Measurements from ENCODE around the gene HECW1. TPM values are rescaled to one million over a fixed set of nuclear protein-coding genes. Genes with fewer than 3 reads are reported as not detected.

HECW1 gene
- total RNA-seq, 1 donor from 2014 or later = 68.7 TPM

DNA sequence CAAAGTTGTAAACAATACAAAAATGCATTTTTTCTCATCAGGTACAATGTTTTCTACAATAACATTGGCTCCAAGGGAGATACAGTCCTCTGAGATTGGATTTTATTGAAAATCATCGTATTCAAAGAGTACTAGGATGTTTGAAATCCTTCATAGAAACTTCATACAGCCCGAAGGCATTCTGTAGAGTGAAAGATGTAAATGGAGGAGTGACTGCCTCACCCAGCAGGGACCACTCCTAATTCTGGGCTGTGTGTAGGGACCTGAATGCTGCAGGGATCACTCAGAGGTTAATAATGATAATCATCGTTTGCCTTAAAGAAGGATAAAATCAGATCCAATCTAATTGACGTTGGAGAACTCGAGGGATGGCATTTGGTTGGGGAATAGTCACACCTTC is 198.6 kb downstream of the HECW1 start:
- H3K4me1 Mint-ChIP-seq (ENCODE audit: low read depth, unreplicated experiment) = peaks cover 5% of the 10 kb centered on the region
- no peaks in the 10 kb centered on the region for H3K9me3 Mint-ChIP-seq (ENCODE audit: unreplicated experiment)
- H3K36me3 Mint-ChIP-seq (ENCODE audit: unreplicated experiment) = no peaks in the 10 kb centered on the region
- peaks cover 2% of the 10 kb centered on the region for H3K27me3 Mint-ChIP-seq (ENCODE audit: unreplicated experiment)
- H3K27ac Mint-ChIP-seq (ENCODE audit: unreplicated experiment) = no peak overlapping the region
- no peak overlapping the region for H3K4me3 Mint-ChIP-seq (ENCODE audit: unreplicated experiment)
- TF ChIP-seq, protein P1, sequence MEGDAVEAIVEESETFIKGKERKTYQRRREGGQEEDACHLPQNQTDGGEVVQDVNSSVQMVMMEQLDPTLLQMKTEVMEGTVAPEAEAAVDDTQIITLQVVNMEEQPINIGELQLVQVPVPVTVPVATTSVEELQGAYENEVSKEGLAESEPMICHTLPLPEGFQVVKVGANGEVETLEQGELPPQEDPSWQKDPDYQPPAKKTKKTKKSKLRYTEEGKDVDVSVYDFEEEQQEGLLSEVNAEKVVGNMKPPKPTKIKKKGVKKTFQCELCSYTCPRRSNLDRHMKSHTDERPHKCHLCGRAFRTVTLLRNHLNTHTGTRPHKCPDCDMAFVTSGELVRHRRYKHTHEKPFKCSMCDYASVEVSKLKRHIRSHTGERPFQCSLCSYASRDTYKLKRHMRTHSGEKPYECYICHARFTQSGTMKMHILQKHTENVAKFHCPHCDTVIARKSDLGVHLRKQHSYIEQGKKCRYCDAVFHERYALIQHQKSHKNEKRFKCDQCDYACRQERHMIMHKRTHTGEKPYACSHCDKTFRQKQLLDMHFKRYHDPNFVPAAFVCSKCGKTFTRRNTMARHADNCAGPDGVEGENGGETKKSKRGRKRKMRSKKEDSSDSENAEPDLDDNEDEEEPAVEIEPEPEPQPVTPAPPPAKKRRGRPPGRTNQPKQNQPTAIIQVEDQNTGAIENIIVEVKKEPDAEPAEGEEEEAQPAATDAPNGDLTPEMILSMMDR (IDR thresholded peaks at IDR 0.05; ENCODE audit: partially characterized antibody, unreplicated experiment) = no peak
- DNase-seq = no peak

DNA sequence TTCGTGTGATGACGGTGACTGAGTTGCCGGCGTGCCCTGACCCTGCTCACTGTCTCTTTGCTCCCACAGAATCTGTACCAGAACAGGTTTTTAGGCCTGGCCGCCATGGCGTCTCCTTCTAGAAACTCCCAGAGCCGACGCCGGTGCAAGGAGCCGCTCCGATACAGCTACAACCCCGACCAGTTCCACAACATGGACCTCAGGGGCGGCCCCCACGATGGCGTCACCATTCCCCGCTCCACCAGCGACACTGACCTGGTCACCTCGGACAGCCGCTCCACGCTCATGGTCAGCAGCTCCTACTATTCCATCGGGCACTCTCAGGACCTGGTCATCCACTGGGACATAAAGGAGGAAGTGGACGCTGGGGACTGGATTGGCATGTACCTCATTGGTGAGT is 199.2 kb downstream of the HECW1 start:
- Mint-ChIP-seq H3K4me1 (ENCODE audit: low read depth, unreplicated experiment) (peaks cover 5% of the 10 kb centered on the region), H3K27ac (ENCODE audit: unreplicated experiment) (no peak overlapping the region)

DNA sequence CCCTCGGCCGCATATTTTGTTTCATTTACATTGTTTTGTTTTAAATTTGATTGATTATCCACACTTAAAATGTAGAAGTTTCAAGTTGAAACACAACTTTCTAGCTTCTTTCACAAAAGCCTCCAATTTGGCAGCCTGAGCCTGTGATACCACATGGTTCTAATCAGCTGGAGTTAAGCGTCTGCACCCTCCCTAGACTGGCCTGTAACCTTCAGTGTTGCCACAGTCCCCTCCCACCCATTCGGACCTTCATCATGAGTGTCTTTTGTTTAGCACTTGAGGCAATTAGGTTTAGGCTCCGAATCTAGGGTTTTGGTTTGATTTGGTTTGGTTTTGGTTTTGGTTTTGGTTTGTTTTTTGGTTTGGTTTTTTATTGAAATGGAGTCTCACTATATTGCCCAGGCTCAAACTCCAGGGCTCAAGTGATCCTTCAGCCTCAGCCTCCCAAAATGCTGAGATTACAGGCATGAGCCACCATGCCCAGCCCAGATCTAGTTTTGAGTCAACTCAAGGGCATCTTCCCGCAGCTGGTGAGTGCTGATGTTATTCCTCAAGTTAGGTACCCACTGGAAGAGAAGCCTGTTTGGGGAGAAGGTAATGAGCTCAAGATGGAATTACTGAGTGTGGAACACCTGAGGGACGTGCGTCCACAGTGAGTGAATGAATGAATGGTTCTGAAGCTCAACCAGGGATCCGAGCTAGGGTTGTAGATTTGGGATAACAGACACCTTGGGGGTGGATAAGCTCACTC is 201.4 kb downstream of the HECW1 start:
- no peak overlapping the region for H3K4me3 Mint-ChIP-seq (ENCODE audit: unreplicated experiment)
- H3K27ac Mint-ChIP-seq (ENCODE audit: unreplicated experiment) = no peak overlapping the region
- H3K36me3 Mint-ChIP-seq (ENCODE audit: unreplicated experiment) = no peaks in the 10 kb centered on the region
- H3K9me3 Mint-ChIP-seq (ENCODE audit: unreplicated experiment) = peaks cover 2% of the 10 kb centered on the region
- H3K4me1 Mint-ChIP-seq (ENCODE audit: low read depth, unreplicated experiment) = peaks cover 3% of the 10 kb centered on the region
- TF ChIP-seq, protein P1 (IDR thresholded peaks at IDR 0.05; ENCODE audit: partially characterized antibody, unreplicated experiment) = no peak
- peaks cover 2% of the 10 kb centered on the region for H3K27me3 Mint-ChIP-seq (ENCODE audit: unreplicated experiment)
- no peak for DNase-seq

More for the DNA sequence above, 199.2 kb downstream of the HECW1 start:
- Mint-ChIP-seq H3K4me3 (ENCODE audit: unreplicated experiment) (no peak overlapping the region), H3K9me3 (ENCODE audit: unreplicated experiment) (no peaks in the 10 kb centered on the region), H3K36me3 (ENCODE audit: unreplicated experiment) (no peaks in the 10 kb centered on the region), H3K27me3 (ENCODE audit: unreplicated experiment) (peaks cover 2% of the 10 kb centered on the region)
- TF ChIP-seq, protein P1 (IDR thresholded peaks at IDR 0.05; ENCODE audit: partially characterized antibody, unreplicated experiment) = no peak
- DNase-seq = no peak

DNA sequence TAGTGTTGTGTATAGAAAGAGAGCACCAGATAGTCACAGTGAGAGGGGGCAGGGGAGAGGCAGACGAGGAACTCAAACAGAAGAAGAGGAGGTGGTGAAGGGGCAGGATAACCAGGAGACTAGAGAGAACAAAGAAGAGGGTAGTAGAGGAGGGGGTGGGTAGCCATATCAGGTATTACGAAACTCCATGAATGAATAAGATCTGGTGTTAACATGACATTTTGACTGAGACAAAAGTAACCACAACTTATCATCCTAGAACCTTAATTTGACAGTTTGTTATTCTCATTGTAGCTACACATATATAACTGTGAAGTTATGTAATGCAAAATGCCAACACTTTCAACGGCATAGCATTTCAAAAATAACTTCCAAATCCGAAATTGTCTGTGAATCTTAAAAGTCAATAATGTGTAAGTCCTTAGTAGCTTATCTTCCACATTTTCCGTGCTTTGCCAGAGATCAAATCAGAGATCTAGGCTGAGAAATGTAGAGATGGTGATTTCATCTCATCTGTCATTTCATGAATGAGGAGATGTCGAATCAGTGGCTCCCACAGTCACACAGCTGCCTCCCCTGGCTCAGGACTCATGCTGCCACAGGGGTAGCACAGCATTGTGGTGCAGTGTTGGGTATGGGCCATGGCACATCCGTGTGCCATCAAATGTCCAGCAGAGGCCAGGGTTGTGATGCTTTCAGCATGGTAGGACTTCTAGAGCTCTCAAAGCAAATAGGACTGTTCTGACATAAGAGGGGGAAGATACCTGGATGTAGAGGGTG is 202.1 kb downstream of the HECW1 start:
- TF ChIP-seq, protein P1 (IDR thresholded peaks at IDR 0.05; ENCODE audit: partially characterized antibody, unreplicated experiment) = no peak
- H3K4me1 Mint-ChIP-seq (ENCODE audit: low read depth, unreplicated experiment) = peaks cover 3% of the 10 kb centered on the region
- no peak for DNase-seq
- no peak overlapping the region for H3K27ac Mint-ChIP-seq (ENCODE audit: unreplicated experiment)
- H3K27me3 Mint-ChIP-seq (ENCODE audit: unreplicated experiment) = peaks cover 2% of the 10 kb centered on the region
- H3K4me3 Mint-ChIP-seq (ENCODE audit: unreplicated experiment) = no peak overlapping the region
- no peaks in the 10 kb centered on the region for H3K36me3 Mint-ChIP-seq (ENCODE audit: unreplicated experiment)
- H3K9me3 Mint-ChIP-seq (ENCODE audit: unreplicated experiment) = peaks cover 2% of the 10 kb centered on the region

DNA sequence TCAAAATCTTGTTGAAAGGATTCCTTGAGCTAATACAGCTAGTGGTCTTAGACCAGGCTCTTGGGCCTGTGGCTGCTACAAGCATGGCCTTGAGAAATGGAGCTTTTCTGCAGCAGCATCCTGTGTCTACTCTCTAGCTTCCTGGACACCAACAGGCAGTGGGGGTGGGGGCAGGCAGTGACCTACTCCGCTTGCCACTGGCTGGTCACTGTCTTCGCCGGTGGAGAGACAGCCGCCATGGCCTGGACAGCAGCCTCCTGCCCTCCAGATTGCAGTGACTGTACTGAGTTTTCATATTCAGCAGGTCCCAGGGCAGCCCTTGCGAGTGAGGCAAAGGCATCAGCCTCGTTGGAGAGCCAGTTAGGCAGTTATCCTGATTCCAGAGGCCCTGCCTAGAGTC is 204.6 kb downstream of the HECW1 start:
- TF ChIP-seq, protein P1 (IDR thresholded peaks at IDR 0.05; ENCODE audit: partially characterized antibody, unreplicated experiment) = no peak
- peaks cover 2% of the 10 kb centered on the region for H3K9me3 Mint-ChIP-seq (ENCODE audit: unreplicated experiment)
- DNase-seq = no peak
- H3K4me3 Mint-ChIP-seq (ENCODE audit: unreplicated experiment) = no peak overlapping the region
- H3K27me3 Mint-ChIP-seq (ENCODE audit: unreplicated experiment) = peaks cover 2% of the 10 kb centered on the region
- H3K27ac Mint-ChIP-seq (ENCODE audit: unreplicated experiment) = no peak overlapping the region
- peaks cover 3% of the 10 kb centered on the region for H3K4me1 Mint-ChIP-seq (ENCODE audit: low read depth, unreplicated experiment)
- peaks cover 10% of the 10 kb centered on the region for H3K36me3 Mint-ChIP-seq (ENCODE audit: unreplicated experiment)

All from glutamatergic neuron (in vitro differentiated cells).